HepG2 (cell line): ENCODE measurements around the gene SHLD1. TPM values are rescaled to one million over a fixed set of nuclear protein-coding genes. Genes with fewer than 3 reads are reported as not detected.

Experiments used
- AHR ChIP-seq: IDR thresholded peaks from 2 replicates; pipeline ENCODE4 v1.6.1; 2018; ENCODE audit warnings: missing genetic modification reagents, missing compliant biosample characterization
- ERF ChIP-seq: IDR thresholded peaks from 2 replicates; pipeline ENCODE4 v1.6.1; 2018; ENCODE audit warnings: missing biosample characterization, missing genetic modification reagents
- FOXK2 ChIP-seq: fragments of 450-650 bp; IDR thresholded peaks from 2 replicates; pipeline ENCODE4 v1.6.1; 2016
- GLI4 ChIP-seq: sonication (generic); formaldehyde crosslinking; IDR thresholded peaks from 2 replicates; pipeline ENCODE4 v1.5.1; 2020; ENCODE audit warnings: missing genetic modification reagents, mild to moderate bottlenecking, moderate library complexity, borderline replicate concordance
- IRF9 ChIP-seq: sonication (generic); formaldehyde crosslinking; IDR thresholded peaks from 2 replicates; pipeline ENCODE4 v1.8.0; 2022; ENCODE audit warnings: missing genetic modification reagents, mild to moderate bottlenecking, borderline replicate concordance
- MIER3 ChIP-seq: IDR thresholded peaks from 2 replicates; pipeline ENCODE4 v1.6.1; 2016; ENCODE audit warnings: missing compliant biosample characterization, borderline replicate concordance
- MYNN ChIP-seq: sonication (generic); formaldehyde crosslinking; IDR thresholded peaks from 2 replicates; pipeline ENCODE4 v1.4.0; 2020; ENCODE audit warnings: mild to moderate bottlenecking, low read depth, missing genetic modification reagents
- ONECUT2 ChIP-seq: sonication (generic); formaldehyde crosslinking; IDR thresholded peaks from 2 replicates; pipeline ENCODE4 v1.4.0; 2020; ENCODE audit warnings: missing genetic modification reagents
- SIX1 ChIP-seq: sonication (generic); formaldehyde crosslinking; IDR thresholded peaks from 2 replicates; pipeline ENCODE4 v1.4.0; 2020; ENCODE audit warnings: missing genetic modification reagents, borderline replicate concordance
- THAP9 ChIP-seq: sonication (generic); formaldehyde crosslinking; IDR thresholded peaks from 2 replicates; pipeline ENCODE4; 2020; ENCODE audit warnings: missing genetic modification reagents, mild to moderate bottlenecking, borderline replicate concordance
- TOE1 ChIP-seq: sonication (generic); formaldehyde crosslinking; IDR thresholded peaks from 2 replicates; pipeline ENCODE4 v1.4.0; 2020; ENCODE audit warnings: mild to moderate bottlenecking, missing genetic modification reagents
- ZNF280B ChIP-seq: sonication (generic); formaldehyde crosslinking; IDR thresholded peaks from 2 replicates; pipeline ENCODE4 v1.5.0; 2020; ENCODE audit warnings: missing genetic modification reagents, mild to moderate bottlenecking, borderline replicate concordance
- ZNF333 ChIP-seq: sonication (generic); formaldehyde crosslinking; IDR thresholded peaks from 2 replicates; pipeline ENCODE4 v1.4.0; 2020; ENCODE audit warnings: mild to moderate bottlenecking, missing genetic modification reagents, borderline replicate concordance
- ZNF431 ChIP-seq: sonication (generic); formaldehyde crosslinking; IDR thresholded peaks from 2 replicates; pipeline ENCODE4 v1.9.0; 2022; ENCODE audit warnings: missing genetic modification reagents, low read depth, mild to moderate bottlenecking, borderline replicate concordance
- ZNF441 ChIP-seq: sonication (generic); formaldehyde crosslinking; IDR thresholded peaks from 2 replicates; pipeline ENCODE4 v1.7.0; 2021; ENCODE audit warnings: missing genetic modification reagents, borderline replicate concordance
- polyA plus RNA-seq, 8 experiments: library from polyadenylated mRNA; depleted of rRNA in 3 of 8; stranded (reverse) in 7 of 8; unstranded in 1 of 8; fragments of >200 nt; fragmentation: Illumina TruSeq in 4 of 8; extraction: Trizol in 4 of 8; gene quantifications; 2 replicates each; pipeline versions ENCODE4 v1.2.1 to v1.2.3, GENCODE V29; 2011 to 2016; ENCODE audit warnings: low read depth in 4 of 8, missing spikeins in 1 of 8, mixed read lengths in 1 of 8; ENCODE audit not compliant: insufficient read depth in 1 of 8
- total RNA-seq, 5 experiments: library from RNA; depleted of rRNA; stranded (reverse); fragments of >200 nt; fragmentation: Illumina TruSeq; extraction: Trizol; gene quantifications; 2 replicates each; pipeline ENCODE4 v1.2.3, GENCODE V29; 2016; ENCODE audit warnings: low read depth in 1 of 5
- TF ChIP-seq, protein P1 (sequence below): sonication (generic); formaldehyde crosslinking; IDR thresholded peaks from 2 replicates; pipeline ENCODE4 v1.5.0; 2020; ENCODE audit warnings: missing genetic modification reagents
- TF ChIP-seq, protein P2 (sequence below): sonication (generic); formaldehyde crosslinking; IDR thresholded peaks from 2 replicates; pipeline ENCODE4 v1.4.0; 2020; ENCODE audit warnings: missing genetic modification reagents
- TF ChIP-seq, protein P3 (sequence below): sonication (generic); formaldehyde crosslinking; IDR thresholded peaks from 2 replicates; pipeline ENCODE4 v1.4.0; 2020; ENCODE audit warnings: missing genetic modification reagents

SHLD1 gene
- total and polyA plus RNA-seq, 2 of the 13 experiments (the other 11 are each of a cell fraction or from before 2014, with no cell fraction given), result 8.9 to 10.0 TPM

GRCh38 chr20:5779071-5779900 is 29.1 kb downstream of the SHLD1 start (continued):
- TF ChIP-seq THAP9 (CRISPR knock-in tag) (no peak), AHR (CRISPR knock-in tag) (no peak), ZNF333 (no peak), TOE1 (CRISPR knock-in tag) (no peak), ZNF441 (CRISPR knock-in tag) (no peak), IRF9 (CRISPR knock-in tag) (no peak; the same call in 1 of the 2 replicates), MYNN (CRISPR knock-in tag) (no peak), ERF (CRISPR knock-in tag) (peak; percentile 97), ONECUT2 (no peak; the same call in 1 of the 2 replicates), GLI4 (CRISPR knock-in tag) (no peak), ZNF431 (CRISPR knock-in tag) (0 out of 2 replicates have a peak, but pooled peaks have one; percentile 67), SIX1 (CRISPR knock-in tag) (peak; percentile 50; the same call in 1 of the 2 replicates), FOXK2 (no peak), MIER3 (CRISPR knock-in tag) (peak; percentile 99), ZNF280B (no peak)
- TF ChIP-seq, protein P1, sequence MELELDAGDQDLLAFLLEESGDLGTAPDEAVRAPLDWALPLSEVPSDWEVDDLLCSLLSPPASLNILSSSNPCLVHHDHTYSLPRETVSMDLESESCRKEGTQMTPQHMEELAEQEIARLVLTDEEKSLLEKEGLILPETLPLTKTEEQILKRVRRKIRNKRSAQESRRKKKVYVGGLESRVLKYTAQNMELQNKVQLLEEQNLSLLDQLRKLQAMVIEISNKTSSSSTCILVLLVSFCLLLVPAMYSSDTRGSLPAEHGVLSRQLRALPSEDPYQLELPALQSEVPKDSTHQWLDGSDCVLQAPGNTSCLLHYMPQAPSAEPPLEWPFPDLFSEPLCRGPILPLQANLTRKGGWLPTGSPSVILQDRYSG (CRISPR knock-in tag), result no peak
- TF ChIP-seq, protein P2, sequence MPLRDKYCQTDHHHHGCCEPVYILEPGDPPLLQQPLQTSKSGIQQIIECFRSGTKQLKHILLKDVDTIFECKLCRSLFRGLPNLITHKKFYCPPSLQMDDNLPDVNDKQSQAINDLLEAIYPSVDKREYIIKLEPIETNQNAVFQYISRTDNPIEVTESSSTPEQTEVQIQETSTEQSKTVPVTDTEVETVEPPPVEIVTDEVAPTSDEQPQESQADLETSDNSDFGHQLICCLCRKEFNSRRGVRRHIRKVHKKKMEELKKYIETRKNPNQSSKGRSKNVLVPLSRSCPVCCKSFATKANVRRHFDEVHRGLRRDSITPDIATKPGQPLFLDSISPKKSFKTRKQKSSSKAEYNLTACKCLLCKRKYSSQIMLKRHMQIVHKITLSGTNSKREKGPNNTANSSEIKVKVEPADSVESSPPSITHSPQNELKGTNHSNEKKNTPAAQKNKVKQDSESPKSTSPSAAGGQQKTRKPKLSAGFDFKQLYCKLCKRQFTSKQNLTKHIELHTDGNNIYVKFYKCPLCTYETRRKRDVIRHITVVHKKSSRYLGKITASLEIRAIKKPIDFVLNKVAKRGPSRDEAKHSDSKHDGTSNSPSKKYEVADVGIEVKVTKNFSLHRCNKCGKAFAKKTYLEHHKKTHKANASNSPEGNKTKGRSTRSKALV (CRISPR knock-in tag), result 0 out of 2 replicates have a peak, but pooled peaks have one; percentile 42
- TF ChIP-seq, protein P3, sequence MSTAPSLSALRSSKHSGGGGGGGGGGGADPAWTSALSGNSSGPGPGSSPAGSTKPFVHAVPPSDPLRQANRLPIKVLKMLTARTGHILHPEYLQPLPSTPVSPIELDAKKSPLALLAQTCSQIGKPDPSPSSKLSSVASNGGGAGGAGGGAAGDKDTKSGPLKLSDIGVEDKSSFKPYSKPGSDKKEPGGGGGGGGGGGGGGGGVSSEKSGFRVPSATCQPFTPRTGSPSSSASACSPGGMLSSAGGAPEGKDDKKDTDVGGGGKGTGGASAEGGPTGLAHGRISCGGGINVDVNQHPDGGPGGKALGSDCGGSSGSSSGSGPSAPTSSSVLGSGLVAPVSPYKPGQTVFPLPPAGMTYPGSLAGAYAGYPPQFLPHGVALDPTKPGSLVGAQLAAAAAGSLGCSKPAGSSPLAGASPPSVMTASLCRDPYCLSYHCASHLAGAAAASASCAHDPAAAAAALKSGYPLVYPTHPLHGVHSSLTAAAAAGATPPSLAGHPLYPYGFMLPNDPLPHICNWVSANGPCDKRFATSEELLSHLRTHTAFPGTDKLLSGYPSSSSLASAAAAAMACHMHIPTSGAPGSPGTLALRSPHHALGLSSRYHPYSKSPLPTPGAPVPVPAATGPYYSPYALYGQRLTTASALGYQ (CRISPR knock-in tag), result peak; percentile 71
